ENCODE data around the gene NOTCH1.

The NOTCH1 gene

DNA sequence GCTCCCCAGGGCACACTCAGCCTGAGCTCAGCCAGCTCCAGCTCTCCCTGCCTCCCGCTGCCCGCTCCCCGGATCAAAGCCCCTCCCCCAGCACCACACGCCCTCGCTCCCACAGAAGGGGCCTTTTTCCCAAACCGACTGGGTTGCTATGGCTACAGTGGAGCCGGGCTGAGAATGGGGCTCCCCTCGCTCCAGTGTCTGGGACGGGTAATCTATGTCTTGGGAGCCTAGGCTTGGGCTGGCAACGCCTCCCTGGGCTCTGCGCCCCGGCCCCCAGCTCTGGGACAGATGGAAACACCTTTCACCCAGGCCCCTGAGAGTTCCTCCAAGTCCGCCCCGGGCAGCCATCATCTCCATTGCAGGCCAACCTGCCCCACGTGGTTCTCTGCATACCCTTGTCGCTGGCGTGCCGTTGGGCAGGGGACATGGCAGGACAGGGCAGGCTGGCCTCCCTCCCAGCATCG, 29.6 kb downstream of the NOTCH1 start:
- no peak for DNase-seq (ENCODE audit: low read depth)

DNA sequence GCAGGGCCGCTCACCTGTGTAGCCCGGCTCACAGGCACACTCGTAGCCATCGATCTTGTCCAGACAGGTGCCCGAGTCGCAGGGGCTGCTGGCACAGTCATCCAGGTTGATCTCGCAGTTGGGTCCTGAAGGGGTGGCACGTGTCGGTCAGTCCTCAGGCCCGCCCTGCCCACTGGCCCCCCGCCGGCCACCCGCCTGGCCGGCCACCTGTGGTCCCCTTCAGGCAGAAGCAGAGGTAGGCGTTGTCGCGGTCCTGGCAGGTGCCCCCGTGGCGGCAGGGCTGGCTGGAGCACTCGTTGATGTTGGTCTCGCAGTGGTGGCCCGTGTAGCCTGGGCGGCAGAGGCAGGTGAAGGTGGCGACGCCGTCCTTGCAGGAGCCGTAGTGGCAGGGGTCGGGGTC, 30.6 kb downstream of the NOTCH1 start:
- no peak for DNase-seq (ENCODE audit: low read depth)

DNA sequence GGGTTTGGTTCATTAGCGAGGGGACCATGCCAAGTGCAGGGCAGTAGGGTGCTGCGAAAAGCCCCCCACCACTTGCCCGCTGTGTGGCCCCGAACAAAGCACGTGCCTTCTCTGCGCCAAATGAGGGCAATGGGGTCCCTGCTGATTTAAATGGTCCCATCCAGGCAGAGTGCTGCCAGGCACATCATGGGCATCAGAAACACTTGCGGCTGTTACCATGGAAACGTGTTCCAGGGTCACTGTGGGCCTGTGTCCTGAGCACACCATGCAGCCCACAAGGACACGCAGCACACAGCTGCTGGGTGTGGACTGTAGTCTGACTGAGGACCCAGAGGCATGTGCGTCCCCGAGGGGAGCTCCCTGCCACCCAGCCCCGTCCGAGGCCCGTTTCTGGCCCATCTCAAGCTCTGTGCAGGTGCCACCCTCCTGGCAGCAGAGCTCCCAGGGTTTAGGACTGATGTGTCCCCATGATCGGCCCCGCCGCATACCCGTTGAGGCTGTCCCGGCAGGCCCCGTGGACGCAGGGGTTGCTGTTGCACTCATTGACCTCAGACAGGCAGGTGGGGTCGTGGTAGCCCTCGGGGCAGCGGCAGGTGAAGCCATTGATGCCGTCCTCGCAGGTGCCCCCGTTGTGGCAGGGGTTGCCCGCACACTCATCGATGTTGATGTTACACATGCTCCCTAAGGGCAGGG, 31.7 kb downstream of the NOTCH1 start:
- no peak for DNase-seq (ENCODE audit: low read depth)

DNA sequence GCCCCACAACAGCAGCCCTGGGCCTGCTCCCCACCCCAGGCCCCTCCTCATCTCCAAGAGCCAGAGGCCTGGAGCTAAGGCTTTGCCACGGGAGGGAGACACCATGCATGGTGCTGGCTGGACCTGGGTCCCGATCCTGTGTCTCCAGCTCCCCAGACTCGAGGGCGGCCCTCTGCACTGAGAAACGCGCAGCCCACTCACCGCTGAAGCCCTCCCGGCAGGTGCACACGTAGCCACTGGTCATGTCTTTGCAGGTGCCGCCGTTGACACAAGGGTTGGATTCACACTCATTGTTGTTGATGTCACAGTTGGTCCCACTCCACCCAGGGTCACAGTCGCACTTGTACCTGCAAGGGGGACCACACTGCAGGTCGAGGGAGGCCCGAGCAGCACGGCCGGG, 32.7 kb downstream of the NOTCH1 start:
- no peak for DNase-seq (ENCODE audit: low read depth)

DNA sequence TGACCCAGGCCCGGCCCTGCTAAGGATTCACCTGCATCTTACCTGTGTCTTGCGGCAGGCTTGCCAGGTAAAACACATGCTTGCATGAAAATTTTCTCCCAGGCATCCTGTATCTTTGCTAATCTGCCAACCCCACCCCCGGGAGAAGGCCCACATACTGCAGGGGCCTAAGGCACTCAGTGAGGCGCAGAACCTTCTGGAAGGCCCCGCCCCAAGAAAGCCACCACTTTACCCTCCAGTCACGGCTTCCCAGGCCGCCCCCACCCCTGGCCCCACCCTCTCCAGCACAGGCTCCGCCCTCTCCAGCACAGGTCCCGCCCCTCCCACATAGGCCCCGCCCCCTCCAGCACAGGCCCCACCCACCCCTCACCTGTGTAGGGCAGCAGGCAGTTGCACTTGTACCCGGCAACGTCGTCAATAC, 33.2 kb downstream of the NOTCH1 start:
- DNase-seq (ENCODE audit: low read depth) = peak; percentile 28

DNA sequence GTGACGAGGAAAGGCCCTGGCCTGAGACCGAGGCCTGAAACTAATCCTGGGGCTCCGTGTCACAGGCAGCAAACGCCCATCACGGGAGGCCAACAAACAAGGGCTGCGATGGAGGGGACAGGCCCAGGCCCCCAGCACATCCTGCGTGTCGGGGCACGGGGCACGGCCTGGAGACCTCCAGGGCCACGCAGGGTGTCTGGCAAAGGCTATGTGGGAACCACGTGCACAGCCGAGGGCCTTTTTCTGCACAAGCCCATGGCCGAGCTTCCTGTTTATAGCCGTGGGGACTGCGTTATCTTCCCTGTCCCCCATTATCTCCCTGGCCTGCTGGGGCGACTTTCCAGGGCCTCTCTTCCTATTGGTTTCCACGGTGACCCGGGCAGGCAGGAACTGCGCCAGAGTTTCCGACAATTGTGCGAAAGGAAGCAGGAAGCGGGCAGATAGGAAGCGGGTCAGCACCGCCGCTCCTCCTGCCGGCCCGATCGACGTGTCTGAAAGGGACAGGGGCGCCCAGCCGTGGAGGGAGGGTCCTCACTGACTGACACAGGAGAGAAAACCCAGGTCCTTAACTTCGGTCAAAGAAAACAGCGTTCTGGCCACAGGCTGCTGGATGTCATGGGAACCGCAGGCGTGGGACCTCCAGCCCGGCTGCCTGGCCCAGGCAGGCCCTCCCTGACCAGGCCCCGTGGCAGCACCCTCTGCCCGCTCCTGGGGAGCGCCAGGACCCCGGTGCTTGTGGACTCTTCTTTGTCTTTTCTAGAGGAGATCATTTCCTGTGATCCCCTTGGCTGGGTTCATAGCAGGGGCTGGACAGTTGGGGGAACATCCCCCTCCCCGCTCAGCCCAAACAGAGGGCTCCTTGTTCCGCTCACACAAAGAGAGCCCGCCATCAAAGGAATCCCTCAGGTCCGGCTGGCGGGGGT, 33.9 kb downstream of the NOTCH1 start:
- no peak for DNase-seq (ENCODE audit: low read depth)

DNA sequence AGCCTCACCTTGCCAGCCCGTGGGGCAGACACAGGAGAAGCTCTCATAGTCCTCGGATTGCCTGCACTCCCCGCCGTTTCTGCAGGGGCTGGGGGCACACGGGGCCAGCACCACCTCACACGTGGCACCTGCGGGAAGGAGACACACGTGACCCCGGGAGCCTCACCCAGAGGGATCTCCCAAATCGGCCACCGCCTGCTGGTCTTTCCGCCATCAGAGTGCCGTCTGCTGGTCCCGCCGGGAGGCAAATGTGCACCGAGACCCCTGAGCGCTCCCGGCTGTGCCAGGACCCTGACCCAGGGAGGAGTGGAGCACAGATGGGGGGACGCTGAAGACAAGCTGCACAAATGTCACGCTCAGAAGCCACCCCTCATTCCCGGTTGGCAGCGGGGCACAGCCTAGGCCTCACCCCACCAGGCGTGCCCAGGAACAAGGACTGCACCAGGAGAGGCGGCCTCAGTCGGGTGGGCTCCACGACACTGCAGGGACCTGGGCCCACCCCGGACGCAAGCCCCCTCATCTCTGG, 34.6 kb downstream of the NOTCH1 start:
- DNase-seq (ENCODE audit: low read depth) = no peak

DNA sequence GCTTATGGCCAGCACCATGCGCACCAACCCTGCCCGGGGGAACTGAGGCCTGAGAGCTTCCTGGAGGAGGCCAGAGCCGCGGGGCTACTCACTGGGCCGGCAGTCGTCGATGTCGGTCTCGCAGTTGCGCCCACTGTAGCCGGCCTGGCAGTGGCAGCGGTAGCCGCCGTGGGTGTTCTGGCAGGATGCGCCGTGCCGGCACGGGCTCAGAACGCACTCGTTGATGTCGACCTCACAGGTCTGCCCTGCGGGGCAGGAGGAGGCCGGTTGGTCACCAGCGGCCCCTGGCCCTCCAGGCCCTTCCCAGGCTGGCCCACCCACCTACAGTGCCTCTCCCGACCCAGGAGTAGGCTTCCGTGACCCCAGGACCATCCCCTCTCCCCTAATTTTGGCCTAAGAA, 35.3 kb downstream of the NOTCH1 start:
- DNase-seq (ENCODE audit: low read depth) = no peak

DNA sequence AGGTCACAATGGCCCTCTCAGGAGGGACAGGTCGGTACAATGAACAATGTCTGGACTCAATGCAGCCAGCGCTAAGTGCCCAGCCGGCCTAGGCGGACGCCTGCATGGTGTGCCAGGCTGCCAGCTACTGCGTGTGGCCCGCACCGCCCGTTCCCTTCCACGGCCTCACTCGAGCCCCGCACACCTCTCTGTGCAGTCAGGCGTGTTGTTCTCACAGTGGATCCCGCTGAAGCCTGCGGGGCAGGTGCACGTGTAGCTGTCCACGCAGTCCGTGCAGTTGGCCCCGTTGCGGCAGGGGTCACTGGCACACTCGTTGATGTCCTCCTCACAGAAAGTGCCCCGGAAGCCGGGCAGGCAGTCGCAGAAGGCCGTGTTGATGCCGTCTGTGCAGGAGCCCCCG, 36.3 kb downstream of the NOTCH1 start:
- no peak for DNase-seq (ENCODE audit: low read depth)

DNA sequence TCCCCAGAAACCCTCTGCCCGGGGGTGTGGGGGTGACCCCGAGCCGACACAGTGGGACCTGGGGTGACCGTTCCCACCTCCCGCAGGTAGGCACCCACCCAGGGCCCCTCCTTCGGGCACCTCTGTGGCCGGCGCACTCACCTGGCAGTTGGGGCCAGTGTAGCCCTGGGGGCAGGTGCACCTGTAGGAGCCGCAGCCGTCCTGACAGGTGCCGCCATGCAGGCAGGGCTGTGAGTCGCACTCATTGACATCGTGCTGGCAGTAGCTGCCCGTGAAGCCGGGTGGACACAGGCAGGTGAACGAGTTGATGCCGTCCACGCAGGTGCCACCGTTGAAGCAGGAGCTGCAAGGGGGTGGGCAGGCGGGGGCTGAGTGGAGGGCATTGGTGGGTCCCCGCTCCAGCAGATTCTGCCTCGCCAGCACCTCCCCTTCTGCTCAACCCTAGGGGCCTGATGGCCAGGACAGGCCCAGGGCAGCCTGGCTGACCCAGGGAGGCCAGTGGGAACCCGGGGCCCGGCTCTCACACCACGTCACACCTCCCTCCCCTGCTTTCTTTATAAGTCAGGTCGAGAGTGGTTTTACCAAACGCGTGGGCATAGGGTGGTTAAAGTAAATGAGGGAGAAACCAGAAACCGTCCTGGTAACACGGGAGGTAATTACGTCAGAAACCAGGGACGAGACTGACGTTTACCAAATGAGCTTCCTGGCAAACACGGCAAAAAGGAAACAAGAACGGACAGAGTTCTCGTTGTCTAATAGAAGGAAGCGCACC, 36.9 kb downstream of the NOTCH1 start:
- no peak for DNase-seq (ENCODE audit: low read depth)

DNA sequence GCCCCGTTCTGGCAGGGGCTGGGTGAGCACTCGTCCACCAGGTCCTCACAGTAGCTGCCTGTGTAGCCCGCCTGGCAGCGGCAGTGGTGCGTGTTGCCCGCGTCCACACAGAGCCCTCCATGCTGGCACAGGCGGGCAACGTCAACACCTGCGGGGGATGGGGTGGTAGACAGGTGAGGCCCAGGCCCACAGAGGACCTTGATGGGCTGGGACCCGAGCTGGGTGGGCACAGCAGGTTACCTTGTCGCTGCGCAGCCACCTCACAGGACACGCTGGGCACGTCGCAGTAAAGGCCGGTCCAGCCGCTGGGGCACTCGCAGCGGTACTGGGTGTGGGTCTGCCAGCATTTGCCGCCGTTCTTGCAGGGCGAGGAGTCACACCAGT, 37.9 kb downstream of the NOTCH1 start:
- no peak for DNase-seq (ENCODE audit: low read depth)

DNA sequence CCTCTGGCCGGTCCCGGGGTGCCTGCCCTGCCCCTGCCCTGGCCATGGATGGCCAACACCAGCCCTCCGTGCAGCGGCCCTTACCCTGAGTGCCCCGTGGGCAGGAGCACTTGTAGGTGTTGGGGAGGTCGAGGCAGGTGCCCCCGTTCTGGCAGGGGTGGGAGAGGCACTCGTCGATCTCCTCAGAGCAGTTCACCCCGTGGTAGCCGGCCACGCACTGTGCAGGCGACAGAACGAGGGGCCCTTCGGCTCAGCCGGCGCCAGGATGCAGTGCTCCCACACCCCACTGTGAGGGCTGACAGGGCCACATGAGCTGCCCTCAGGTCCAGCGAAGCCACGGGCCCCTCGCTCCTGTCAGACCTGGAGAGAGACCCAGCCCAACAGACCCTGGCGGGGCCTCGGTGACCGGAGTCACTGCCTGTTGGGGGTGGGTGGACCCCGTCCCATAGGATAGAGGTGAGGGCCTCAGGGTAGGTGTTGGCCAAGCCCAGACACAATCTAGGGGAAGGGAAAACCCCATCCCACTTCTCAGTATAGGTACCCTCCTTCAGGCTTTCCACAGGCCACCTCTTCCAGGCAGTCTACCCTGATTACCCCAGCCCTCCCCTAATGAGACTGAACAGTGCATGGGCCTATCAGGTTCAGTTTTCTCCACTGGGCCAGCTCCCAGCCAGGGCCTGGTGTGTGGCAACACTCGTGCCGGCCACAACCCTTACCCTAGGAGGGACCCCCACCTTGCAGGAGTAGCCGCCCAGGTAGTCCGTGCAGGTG, 38.4 kb downstream of the NOTCH1 start:
- DNase-seq (ENCODE audit: low read depth) = no peak

DNA sequence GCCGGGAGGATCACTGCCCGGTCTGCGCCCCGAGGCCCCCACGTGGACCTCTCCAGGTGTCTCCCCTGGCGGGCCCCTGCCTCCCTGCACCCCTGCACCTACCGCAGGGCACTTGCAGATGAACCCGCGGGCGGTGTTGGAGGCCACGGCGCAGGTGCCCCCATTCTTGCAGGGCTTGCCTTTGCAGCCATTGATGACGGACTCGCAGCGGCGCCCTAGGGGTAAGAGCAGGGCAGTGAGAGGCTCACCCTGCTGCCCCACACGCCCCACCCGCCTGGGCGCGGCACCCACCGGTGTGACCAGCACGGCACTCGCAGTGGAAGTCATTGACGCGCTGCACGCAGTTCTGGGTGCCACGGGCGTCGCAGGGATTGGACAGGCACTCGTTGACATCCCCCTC, 39.4 kb downstream of the NOTCH1 start:
- DNase-seq (ENCODE audit: low read depth) = no peak

DNA sequence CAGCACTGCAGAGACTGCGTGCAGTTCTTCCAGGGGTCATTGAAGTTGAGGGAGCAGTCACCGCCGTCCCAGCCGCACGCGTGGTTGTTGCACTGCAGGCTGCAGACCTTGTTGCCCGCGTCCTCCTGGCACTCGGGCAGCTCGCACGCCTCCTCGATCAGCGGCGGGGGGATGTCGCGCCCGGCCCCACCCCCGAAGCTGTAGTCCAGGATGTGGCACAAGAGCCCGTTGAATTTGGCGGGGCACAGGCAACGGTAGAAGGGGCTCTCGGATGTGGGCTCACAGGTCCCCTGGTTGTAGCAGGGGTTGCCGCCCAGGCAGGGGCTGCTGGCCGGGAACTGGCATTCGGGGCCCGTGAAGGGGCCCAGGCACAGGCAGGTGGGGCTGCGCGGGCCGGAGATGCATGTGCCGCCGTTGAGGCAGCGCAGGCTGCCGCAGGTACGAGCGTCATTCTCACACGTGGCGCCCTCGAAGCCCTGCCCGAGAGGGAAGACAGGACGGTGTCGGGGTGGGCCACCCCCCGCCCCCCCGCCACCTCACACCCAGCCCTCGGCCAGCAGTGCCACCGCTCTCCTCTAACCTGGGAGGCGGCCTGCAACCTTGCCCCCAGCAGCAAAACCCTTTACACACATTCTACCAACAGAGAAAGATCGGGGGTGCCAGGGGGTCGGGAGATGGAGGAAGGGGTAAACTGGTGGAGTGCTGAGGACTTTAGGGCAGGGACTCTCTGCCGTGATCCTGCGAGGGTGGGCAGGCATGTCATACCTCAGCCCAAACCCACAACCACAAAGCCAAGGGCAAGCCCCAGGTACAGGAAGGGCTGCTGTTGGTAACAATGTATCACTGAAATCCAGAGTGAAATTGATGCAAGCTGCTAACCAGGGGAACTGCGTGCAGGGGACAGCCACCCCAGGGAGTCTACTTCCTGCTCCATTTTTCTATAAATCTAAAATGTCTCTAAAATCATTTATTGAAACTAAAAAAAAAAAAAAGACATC, 40.1 kb downstream of the NOTCH1 start:
- DNase-seq (ENCODE audit: low read depth) = no peak

DNA sequence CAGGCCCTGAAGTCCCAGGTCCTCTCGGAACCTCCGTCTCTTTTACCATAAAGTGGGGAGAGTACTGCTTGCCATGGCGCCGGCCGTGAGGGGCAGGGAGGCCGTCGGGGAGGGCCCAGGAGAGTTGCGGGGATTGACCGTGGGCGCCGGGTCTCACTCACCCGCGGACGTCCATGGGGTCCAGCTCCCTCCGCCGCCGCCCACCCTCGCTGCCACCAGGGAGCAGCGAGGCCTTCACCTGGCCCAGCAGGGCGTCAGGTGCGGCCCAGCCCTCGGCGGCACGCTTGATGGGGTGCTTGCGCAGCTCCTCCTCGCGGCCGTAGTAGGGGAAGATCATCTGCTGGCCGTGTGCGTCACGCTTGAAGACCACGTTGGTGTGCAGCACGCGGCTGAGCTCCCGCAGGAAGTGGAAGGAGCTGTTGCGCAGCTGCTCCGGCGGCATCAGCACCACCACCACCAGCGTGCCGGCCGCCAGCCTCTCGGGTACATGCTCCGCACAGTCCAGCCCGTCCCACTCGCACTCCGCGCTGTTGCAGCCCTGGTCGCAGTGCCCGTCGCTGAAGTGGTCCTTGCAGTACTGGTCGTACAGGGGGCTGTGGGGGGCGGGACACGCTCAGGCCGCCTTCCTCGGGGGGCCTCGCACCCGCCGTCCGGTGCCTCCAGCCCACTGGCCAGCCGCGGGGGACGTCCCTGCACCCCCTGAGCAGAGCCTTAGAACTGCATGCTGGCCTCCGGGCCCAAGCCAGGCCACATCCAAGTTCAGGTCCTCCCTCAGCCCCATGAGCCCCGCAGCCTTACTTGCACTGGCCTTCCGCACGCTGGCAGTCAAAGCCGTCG, 41.1 kb downstream of the NOTCH1 start:
- no peak for DNase-seq (ENCODE audit: low read depth)

DNA sequence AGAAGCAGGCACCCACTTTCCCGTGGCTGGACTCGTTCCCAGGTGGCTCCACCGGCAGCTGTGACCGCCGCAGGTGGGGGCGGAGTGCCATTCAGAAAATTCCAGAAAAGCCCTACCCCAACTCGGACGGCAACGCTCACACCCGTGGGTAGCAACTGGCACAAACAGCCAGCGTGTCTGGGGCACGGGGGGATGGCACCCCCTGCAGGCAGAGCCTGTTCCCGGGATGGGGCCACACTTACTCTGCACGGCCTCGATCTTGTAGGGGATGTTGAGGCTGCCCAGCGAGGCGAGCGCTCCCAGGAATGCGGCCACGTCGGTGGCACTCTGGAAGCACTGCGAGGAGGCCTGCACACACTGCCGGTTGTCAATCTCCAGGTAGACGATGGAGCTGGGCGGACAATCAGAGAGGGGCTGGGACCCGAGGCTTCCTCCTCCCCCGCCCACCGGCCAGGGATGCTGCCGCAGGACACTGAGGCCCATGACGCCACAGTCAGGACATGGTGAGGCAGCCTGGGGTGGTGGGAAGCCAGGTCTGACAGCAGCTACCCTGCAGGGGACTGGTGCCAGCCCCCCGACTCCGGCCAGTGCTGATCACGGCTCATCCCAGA, 42.8 kb downstream of the NOTCH1 start:
- DNase-seq (ENCODE audit: low read depth) = no peak

DNA sequence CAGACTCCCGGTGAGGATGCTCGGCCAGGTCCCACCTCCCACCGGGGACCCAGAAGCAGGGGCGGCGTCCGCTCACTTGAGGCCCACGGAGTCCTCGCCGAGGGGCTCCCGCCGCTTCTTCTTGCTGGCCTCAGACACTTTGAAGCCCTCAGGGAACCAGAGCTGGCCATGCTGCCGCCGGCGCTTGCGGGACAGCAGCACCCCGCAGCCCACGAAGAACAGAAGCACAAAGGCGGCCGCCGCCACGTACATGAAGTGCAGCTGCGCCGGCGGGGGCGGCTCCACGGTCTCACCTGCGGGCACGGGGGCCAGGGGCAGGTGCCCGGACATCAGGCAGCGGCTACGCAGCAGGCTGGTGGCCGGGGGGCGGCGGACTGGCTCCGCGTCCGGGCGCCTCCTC, 43.7 kb downstream of the NOTCH1 start:
- no peak for DNase-seq (ENCODE audit: low read depth)

DNA sequence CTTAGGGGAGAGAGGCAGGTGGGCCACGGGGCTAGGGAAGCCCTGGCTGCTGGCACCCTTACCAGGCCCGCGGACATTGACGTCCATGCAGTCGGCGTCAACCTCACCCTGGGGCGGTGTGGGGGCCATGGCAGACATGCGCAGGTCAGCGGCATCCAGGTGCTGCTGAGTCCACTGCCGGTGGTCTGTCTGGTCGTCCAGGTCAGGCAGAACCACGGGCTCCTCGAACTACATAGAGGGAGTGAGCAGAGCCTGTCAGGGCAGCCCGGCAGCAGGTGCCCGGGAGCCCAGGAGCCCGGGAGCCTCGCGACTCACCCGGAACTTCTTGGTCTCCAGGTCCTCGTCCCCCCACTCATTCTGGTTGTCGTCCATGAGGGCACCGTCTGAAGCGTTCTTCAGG, 44.2 kb downstream of the NOTCH1 start:
- no peak for DNase-seq (ENCODE audit: low read depth)
